ENCODE data around the gene SLF2. TPM values are rescaled to one million over a fixed set of nuclear protein-coding genes. Genes with fewer than 3 reads are reported as not detected.

Gene SLF2
- total and polyA plus RNA-seq, 2 of the 13 experiments (the other 11 are each of a cell fraction or from before 2014, with no cell fraction given), result 12.2 to 48.1 TPM

GRCh38 chr10:100873827-100874326 lies 38.9 kb upstream of the SLF2 start (continued):
- TF ChIP-seq NFAT5 (CRISPR knock-in tag; IDR thresholded peaks at IDR 0.05), result no peak

GRCh38 chr10:100874702-100875483 lies 37.9 kb upstream of the SLF2 start:
- CTCF ChIA-PET (ENCODE audit: low intra/inter-chr PET ratio, low total read pairs), result no interaction called here
- intact Hi-C loops (cut with micrococcal nuclease; ENCODE audit: unreplicated experiment), result loop anchor here (5.0 kb wide), 3 partner anchors 48 to 137 kb away; no protein-coding TSS in a partner anchor
- POLR2A ChIA-PET, result no interaction called here
- no peak overlapping the region for H3K4me3 ChIP-seq (replicated peaks in 1 of 3; ENCODE audit: insufficient read depth in 1 of 3, low read depth in 2 of 3, low read length in 3 of 3)
- no peak overlapping the region for H3K9ac ChIP-seq (ENCODE audit: insufficient read depth, low read depth, low read length)
- H3K36me3 ChIP-seq (replicated peaks in 1 of 2; ENCODE audit: control insufficient read depth in 1 of 2, insufficient read depth in 2 of 2, low read length in 2 of 2), result no peaks in the 10 kb centered on the region
- no peaks in the 10 kb centered on the region for H3K79me2 ChIP-seq (ENCODE audit: insufficient read depth, low read length)
- in situ Hi-C loops (cut with HindIII; ENCODE audit: extremely low pct_ligation_motif_present, low pct_unique_long_range_greater_than_20kb), result loop anchor here (5.0 to 25.0 kb wide), 3 partner anchors 203 to 538 kb away; partner anchors contain the start of genes PKD2L1 and SCD
- ATAC-seq, result no peak
- 84% methylated on average over 20 of the region's 20 CpGs for WGBS (ENCODE audit: low lambda C conversion rate)
- no peaks in the 10 kb centered on the region for H3K9me3 ChIP-seq (ENCODE audit: low read length)
- FAIRE-seq, result no peak
- BruUV-seq (replicated peaks), result no TSS peak
- peaks cover 2 to 4% of the 10 kb centered on the region in 2 experiments; a peak in 1 of 5 replicates for H3K27me3 ChIP-seq (ENCODE audit: control insufficient read depth in 1 of 2, insufficient read depth in 2 of 2, low read length in 2 of 2)
- no peaks in the 10 kb centered on the region for H4K20me1 ChIP-seq (ENCODE audit: insufficient read depth, low read length)
- peaks cover 76% of the 10 kb centered on the region for H3K4me1 ChIP-seq (ENCODE audit: insufficient read depth, low read length)
- no peak for DNase-seq (ENCODE audit: low spot score)
- peak overlapping the region; percentile 67; the same call in 1 of the 2 replicates for H3K4me2 ChIP-seq (ENCODE audit: low read depth, low read length)
- H2AFZ ChIP-seq (ENCODE audit: low read length), result no peak overlapping the region
- peak overlapping the region; percentile 49 for H3K27ac ChIP-seq (ENCODE audit: extremely low read length, insufficient read depth, low read length)
- TF ChIP-seq SOX13 (IDR thresholded peaks at IDR 0.05) (no peak), SOX13 (CRISPR knock-in tag; conservative IDR thresholded peaks at IDR 0.05 in 1 of 2, IDR thresholded peaks at IDR 0.05 in 1 of 2) (no peak), MAFK (conservative IDR thresholded peaks at IDR 0.05 in 1 of 2, IDR thresholded peaks at IDR 0.05 in 1 of 2; ENCODE audit: low read length in 2 of 2) (peak; percentile 76 to 92; a peak in 3 of 4 replicates), ZBTB10 (CRISPR knock-in tag; IDR thresholded peaks at IDR 0.05; ENCODE audit: borderline replicate concordance) (no peak), TFDP1 (CRISPR knock-in tag; IDR thresholded peaks at IDR 0.05; ENCODE audit: borderline replicate concordance) (no peak), PCBP2 (optimal IDR thresholded peaks at IDR 0.05; ENCODE audit: low read depth, low read length, poor library complexity, severe bottlenecking) (no peak), CBX1 (IDR thresholded peaks at IDR 0.05; ENCODE audit: low read depth) (no peak), ZNF383 (CRISPR knock-in tag; IDR thresholded peaks at IDR 0.05; ENCODE audit: borderline replicate concordance) (no peak)

Measured in HepG2 (cell line).